ENCODE measurements around the gene P2RY6. TPM values are rescaled to one million over a fixed set of nuclear protein-coding genes. Genes with fewer than 3 reads are reported as not detected.

Gene P2RY6
- total RNA-seq, 4 donors from 2014 or later: 1.8 to 2.8 (median 2.3) TPM

DNA sequence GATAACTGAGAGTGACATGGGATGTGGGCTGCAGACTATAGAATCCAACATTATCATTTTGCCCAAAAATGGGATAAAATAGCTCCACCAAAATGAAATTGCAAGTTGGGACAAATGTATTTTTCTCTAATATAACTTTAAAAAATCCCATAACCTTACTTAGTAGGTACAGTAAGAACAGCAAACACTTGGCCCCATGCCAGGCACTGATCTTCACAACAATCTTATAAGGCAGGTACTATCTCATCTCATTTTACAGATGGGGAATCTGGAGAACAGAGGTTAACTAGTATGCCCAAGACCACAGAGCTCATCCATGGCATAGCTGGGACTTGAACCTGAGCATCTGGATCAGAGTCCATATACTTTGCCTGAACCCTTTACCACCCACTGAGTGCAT, 22.5 kb downstream of the P2RY6 start:
- no peak overlapping the region for H3K4me3 ChIP-seq
- ATAC-seq: no peak
- H3K4me1 ChIP-seq: peaks cover 0 to 10% (median 3%) of the 10 kb centered on the region in 3 donors
- H3K27ac ChIP-seq: no peak overlapping the region
- no peaks in the 10 kb centered on the region for H3K36me3 ChIP-seq
- TF ChIP-seq, protein P1, sequence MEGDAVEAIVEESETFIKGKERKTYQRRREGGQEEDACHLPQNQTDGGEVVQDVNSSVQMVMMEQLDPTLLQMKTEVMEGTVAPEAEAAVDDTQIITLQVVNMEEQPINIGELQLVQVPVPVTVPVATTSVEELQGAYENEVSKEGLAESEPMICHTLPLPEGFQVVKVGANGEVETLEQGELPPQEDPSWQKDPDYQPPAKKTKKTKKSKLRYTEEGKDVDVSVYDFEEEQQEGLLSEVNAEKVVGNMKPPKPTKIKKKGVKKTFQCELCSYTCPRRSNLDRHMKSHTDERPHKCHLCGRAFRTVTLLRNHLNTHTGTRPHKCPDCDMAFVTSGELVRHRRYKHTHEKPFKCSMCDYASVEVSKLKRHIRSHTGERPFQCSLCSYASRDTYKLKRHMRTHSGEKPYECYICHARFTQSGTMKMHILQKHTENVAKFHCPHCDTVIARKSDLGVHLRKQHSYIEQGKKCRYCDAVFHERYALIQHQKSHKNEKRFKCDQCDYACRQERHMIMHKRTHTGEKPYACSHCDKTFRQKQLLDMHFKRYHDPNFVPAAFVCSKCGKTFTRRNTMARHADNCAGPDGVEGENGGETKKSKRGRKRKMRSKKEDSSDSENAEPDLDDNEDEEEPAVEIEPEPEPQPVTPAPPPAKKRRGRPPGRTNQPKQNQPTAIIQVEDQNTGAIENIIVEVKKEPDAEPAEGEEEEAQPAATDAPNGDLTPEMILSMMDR (IDR thresholded peaks at IDR 0.05): no peak
- no peak for TF ChIP-seq EP300 (IDR thresholded peaks at IDR 0.05)
- no peak for TF ChIP-seq POLR2AphosphoS5 (IDR thresholded peaks at IDR 0.05)
- TF ChIP-seq POLR2A (IDR thresholded peaks at IDR 0.05): no peak
- H3K9me3 ChIP-seq: no peaks in the 10 kb centered on the region
- H3K27me3 ChIP-seq: no peaks in the 10 kb centered on the region

DNA sequence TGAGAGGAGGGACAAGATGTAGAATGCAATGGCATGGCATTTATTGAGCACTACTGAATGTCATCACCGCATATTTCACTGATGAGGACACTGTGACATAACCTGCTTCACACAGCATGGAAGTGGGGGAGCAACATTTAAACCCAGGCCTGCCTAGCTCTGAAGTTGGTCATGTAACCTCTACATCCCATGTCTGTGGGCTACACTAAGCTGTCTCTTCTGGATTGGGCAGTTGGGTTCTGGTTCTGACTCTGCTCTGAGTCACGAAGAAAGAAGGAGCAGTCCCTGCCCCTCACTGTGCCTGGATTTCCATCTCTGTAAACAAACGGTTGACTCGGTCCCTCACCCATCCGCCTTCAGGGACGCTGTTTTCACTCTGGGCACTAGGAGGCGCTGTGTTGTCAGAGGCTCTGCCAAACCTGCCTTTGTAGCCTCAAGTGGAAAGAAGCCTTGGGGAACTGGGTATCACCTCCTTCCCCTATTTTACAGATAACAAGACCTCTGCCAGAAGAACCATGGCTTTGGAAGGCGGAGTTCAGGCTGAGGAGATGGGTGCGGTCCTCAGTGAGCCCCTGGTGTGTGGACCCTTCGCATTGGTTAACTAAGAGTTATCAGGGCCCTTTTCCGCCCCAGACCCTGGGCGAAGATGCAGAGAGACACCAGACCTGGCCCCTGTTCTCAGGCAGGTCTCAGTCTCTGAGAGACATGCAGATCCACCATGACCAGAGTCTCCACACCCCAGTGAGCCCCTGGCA, 23.3 kb downstream of the P2RY6 start:
- WGBS, 2 donors (ENCODE audit: low coverage in 1 of 2): 67 to 71% methylated on average over 1 of the region's 12 CpGs
- Histone ChIP-seq H3K9me3 (no peaks in the 10 kb centered on the region), H3K27me3 (no peaks in the 10 kb centered on the region), H3K36me3 (no peaks in the 10 kb centered on the region), H3K4me3 (no peak overlapping the region), H3K4me1 (peaks cover 0 to 6% (median 3%) of the 10 kb centered on the region in 3 donors), H3K27ac (no peak overlapping the region)
- TF ChIP-seq EP300 (IDR thresholded peaks at IDR 0.05): no peak
- TF ChIP-seq, protein P1 (IDR thresholded peaks at IDR 0.05): peak in 3 of 4 experiments; percentile 71 to 85 (median 84)
- peak; percentile 54 for ATAC-seq

DNA sequence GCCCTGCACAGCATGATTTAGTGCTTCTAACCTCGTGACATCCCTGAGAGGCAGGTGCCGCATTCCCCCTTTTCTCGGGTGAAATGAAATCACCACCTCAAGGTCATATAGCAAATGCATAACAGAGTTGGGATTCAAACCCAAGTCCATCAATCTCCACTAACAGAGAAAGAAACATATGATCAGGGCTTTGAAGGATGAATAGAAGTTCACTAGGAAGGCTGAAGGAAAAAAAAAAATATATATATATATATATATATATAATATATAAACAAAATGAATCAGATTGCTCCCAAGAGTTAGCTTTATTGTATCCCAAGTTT, 23.8 kb downstream of the P2RY6 start:
- Histone ChIP-seq H3K9me3 (no peaks in the 10 kb centered on the region), H3K4me1 (peaks cover 0 to 6% (median 3%) of the 10 kb centered on the region in 3 donors), H3K4me3 (no peak overlapping the region), H3K36me3 (no peaks in the 10 kb centered on the region), H3K27me3 (no peaks in the 10 kb centered on the region), H3K27ac (no peak overlapping the region)
- WGBS, 2 donors (ENCODE audit: low coverage in 1 of 2): no CpG with 5 or more reads among the region's 3 CpGs
- no peak for ATAC-seq
- TF ChIP-seq POLR2AphosphoS5 (IDR thresholded peaks at IDR 0.05): no peak
- no peak for TF ChIP-seq EP300 (IDR thresholded peaks at IDR 0.05)
- no peak for TF ChIP-seq POLR2A (IDR thresholded peaks at IDR 0.05)
- TF ChIP-seq, protein P1 (IDR thresholded peaks at IDR 0.05): no peak

DNA sequence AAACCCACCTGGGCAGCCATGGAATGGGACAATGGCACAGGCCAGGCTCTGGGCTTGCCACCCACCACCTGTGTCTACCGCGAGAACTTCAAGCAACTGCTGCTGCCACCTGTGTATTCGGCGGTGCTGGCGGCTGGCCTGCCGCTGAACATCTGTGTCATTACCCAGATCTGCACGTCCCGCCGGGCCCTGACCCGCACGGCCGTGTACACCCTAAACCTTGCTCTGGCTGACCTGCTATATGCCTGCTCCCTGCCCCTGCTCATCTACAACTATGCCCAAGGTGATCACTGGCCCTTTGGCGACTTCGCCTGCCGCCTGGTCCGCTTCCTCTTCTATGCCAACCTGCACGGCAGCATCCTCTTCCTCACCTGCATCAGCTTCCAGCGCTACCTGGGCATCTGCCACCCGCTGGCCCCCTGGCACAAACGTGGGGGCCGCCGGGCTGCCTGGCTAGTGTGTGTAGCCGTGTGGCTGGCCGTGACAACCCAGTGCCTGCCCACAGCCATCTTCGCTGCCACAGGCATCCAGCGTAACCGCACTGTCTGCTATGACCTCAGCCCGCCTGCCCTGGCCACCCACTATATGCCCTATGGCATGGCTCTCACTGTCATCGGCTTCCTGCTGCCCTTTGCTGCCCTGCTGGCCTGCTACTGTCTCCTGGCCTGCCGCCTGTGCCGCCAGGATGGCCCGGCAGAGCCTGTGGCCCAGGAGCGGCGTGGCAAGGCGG, 24.5 kb downstream of the P2RY6 start:
- H3K4me3 ChIP-seq: no peak overlapping the region

More for the DNA sequence above, 24.5 kb downstream of the P2RY6 start:
- WGBS, 2 donors (ENCODE audit: low coverage in 1 of 2): 94% methylated on average over 11 of the region's 35 CpGs; no CpG with 5 or more reads in 1 of the 2 donors
- no peaks in the 10 kb centered on the region for H3K27me3 ChIP-seq
- TF ChIP-seq, protein P1 (IDR thresholded peaks at IDR 0.05): no peak
- TF ChIP-seq EP300 (IDR thresholded peaks at IDR 0.05) (no peak), POLR2A (IDR thresholded peaks at IDR 0.05) (no peak), POLR2AphosphoS5 (IDR thresholded peaks at IDR 0.05) (no peak)
- H3K27ac ChIP-seq: no peak overlapping the region
- peaks cover 0 to 6% (median 3%) of the 10 kb centered on the region in 3 donors for H3K4me1 ChIP-seq
- H3K36me3 ChIP-seq: no peaks in the 10 kb centered on the region
- no peak for ATAC-seq
- H3K9me3 ChIP-seq: no peaks in the 10 kb centered on the region
